Keratinocyte (primary cell): Measurements from ENCODE around the gene DLGAP1. TPM values are rescaled to one million over a fixed set of nuclear protein-coding genes. Genes with fewer than 3 reads are reported as not detected.

Experiments used
- DNase-seq: peaks from one replicate; pipeline ENCODE4 v3.0.0-alpha.2; 2011; ENCODE audit warnings: low read depth, missing footprints, low spot score
- FAIRE-seq: peaks from 2 replicates; lab custom pipeline; 2011; peaks lifted over from hg19 to GRCh38; lab: Jason Lieb, UNC
- H2AFZ ChIP-seq: 2 replicates; pipeline ENCODE4 v1.6.0; 2012; ENCODE audit warnings: low read length, control low read depth, inconsistent platforms; ENCODE audit not compliant: control insufficient read depth
- H3K27ac ChIP-seq: 2 replicates; pipeline ENCODE4 v1.5.1; 2011; ENCODE audit warnings: low read length; ENCODE audit not compliant: control insufficient read depth, insufficient read depth
- H3K27me3 ChIP-seq: 3 replicates; pipeline ENCODE4 v1.6.0; 2011; ENCODE audit warnings: low read length; ENCODE audit not compliant: control insufficient read depth, insufficient read depth; ENCODE audit errors: extremely low read depth
- H3K36me3 ChIP-seq, 2 experiments: 2 replicates in 1 of 2; 3 replicates in 1 of 2; pipeline ENCODE4 v1.5.1; 2011; ENCODE audit warnings: low read length in 2 of 2, mild to moderate bottlenecking in 1 of 2; ENCODE audit not compliant: control insufficient read depth in 2 of 2, insufficient read depth in 2 of 2; ENCODE audit errors: extremely low read depth in 1 of 2
- H3K4me1 ChIP-seq: 3 replicates; pipeline ENCODE4 v1.5.1; 2011; ENCODE audit warnings: low read length; ENCODE audit not compliant: control insufficient read depth, insufficient read depth; ENCODE audit errors: extremely low read depth
- H3K4me2 ChIP-seq: 3 replicates; pipeline ENCODE4 v1.6.0; 2011; ENCODE audit warnings: low read depth, low read length; ENCODE audit not compliant: control insufficient read depth, insufficient read depth; ENCODE audit errors: extremely low read depth
- H3K4me3 ChIP-seq, 3 experiments: fragments of 200-600 bp in 1 of 3; sonication (generic) in 1 of 3; 2 replicates in 2 of 3; 3 replicates in 1 of 3; pipeline ENCODE4 v1.5.1; 2011 to 2016; ENCODE audit warnings: low read length in 3 of 3, mild to moderate bottlenecking in 3 of 3, control low read depth in 2 of 3, inconsistent platforms in 1 of 3, low read depth in 1 of 3, mixed read lengths in 1 of 3, mixed run types in 1 of 3, moderate library complexity in 1 of 3; ENCODE audit not compliant: control insufficient read depth in 2 of 3, insufficient read depth in 2 of 3; ENCODE audit errors: extremely low read depth in 1 of 3
- H3K79me2 ChIP-seq: 2 replicates; pipeline ENCODE4 v1.6.0; 2012; ENCODE audit warnings: low read length; ENCODE audit not compliant: control insufficient read depth, insufficient read depth
- H3K9ac ChIP-seq: 3 replicates; pipeline ENCODE4 v1.6.0; 2011; ENCODE audit warnings: low read length; ENCODE audit not compliant: control insufficient read depth, insufficient read depth; ENCODE audit errors: extremely low read depth
- H3K9me1 ChIP-seq: 3 replicates; pipeline ENCODE4 v1.6.0; 2011; ENCODE audit warnings: low read length; ENCODE audit not compliant: control insufficient read depth, insufficient read depth; ENCODE audit errors: extremely low read depth
- H3K9me3 ChIP-seq: 2 replicates; pipeline ENCODE4 v1.5.1; 2012; ENCODE audit warnings: low read depth, low read length; ENCODE audit not compliant: control insufficient read depth
- H4K20me1 ChIP-seq: 3 replicates; pipeline ENCODE4 v1.6.0; 2011; ENCODE audit warnings: low read length; ENCODE audit not compliant: control insufficient read depth, insufficient read depth; ENCODE audit errors: extremely low read depth
- CTCF ChIP-seq, 3 experiments: IDR thresholded peaks in 1 of 3; conservative IDR thresholded peaks in 1 of 3; optimal IDR thresholded peaks in 1 of 3; 2 replicates in 2 of 3; 3 replicates in 1 of 3; pipeline versions ENCODE3 to v1.5.1; 2011; ENCODE audit warnings: low read length in 3 of 3, mild to moderate bottlenecking in 3 of 3, moderate library complexity in 2 of 3, control low read depth in 1 of 3, inconsistent platforms in 1 of 3; ENCODE audit not compliant: insufficient read depth in 2 of 3; ENCODE audit errors: extremely low read depth in 1 of 3
- EZH2 ChIP-seq: IDR thresholded peaks from one replicate; pipeline ENCODE4 v1.6.1; 2012; ENCODE audit warnings: inconsistent platforms, mild to moderate bottlenecking, low read length, moderate library complexity
- dilution Hi-C: fragments of 300-500 bp; cut with MboI; formaldehyde crosslinking; loops from one replicate; pipeline ENCODE4 v1.7.0; 2020; ENCODE audit warnings: low sequenced_read_pairs; ENCODE audit not compliant: extremely low pct_ligation_motif_present
- polyA plus RNA-seq, 5 experiments: library from polyadenylated mRNA; depleted of rRNA in 3 of 5; stranded (reverse) in 3 of 5; stranded (forward) in 1 of 5; unstranded in 1 of 5; fragments of >200 nt; gene quantifications; 1 replicate in 1 of 5; 2 replicates in 3 of 5; 3 replicates in 1 of 5; pipeline versions ENCODE4 v1.2.1 to v1.2.3, GENCODE V29; 2011 to 2012; ENCODE audit warnings: missing spikeins in 2 of 5, low read depth in 1 of 5, low replicate concordance in 1 of 5

The DLGAP1 gene
- polyA plus RNA-seq, 1 donor (not counting 4 experiments of a cell fraction or from before 2014, with no cell fraction given): not detected

GRCh38 chr18:3466045-3466444 lies 989.1 kb downstream of the DLGAP1 start:
- peaks cover 14% of the 10 kb centered on the region for H3K4me1 ChIP-seq
- dilution Hi-C loops: no loop called here

GRCh38 chr18:3463051-3463450 lies 992.1 kb downstream of the DLGAP1 start:
- TF ChIP-seq CTCF (optimal IDR thresholded peaks at IDR 0.05 in 1 of 3, IDR thresholded peaks at IDR 0.05 in 1 of 3, conservative IDR thresholded peaks at IDR 0.05 in 1 of 3; ENCODE audit: extremely low read depth in 1 of 3, insufficient read depth in 2 of 3, low read length in 3 of 3) (no peak), EZH2 (no peak)
- Histone ChIP-seq H3K4me1 (peaks cover 27% of the 10 kb centered on the region), H3K9me3 (no peaks in the 10 kb centered on the region), H3K4me3 (no peak overlapping the region), H3K9ac (no peak overlapping the region), H4K20me1 (peaks cover 8% of the 10 kb centered on the region), H3K9me1 (no peaks in the 10 kb centered on the region), H3K27me3 (no peaks in the 10 kb centered on the region), H3K36me3 (peaks cover 11 to 21% of the 10 kb centered on the region in 2 experiments), H3K27ac (no peak overlapping the region), H2AFZ (no peak overlapping the region), H3K4me2 (no peak overlapping the region), H3K79me2 (peaks cover 13% of the 10 kb centered on the region)
- dilution Hi-C loops: no loop called here
- FAIRE-seq (no peak), DNase-seq (no peak)

More at GRCh38 chr18:3466045-3466444, 989.1 kb downstream of the DLGAP1 start:
- no peaks in the 10 kb centered on the region for H3K27me3 ChIP-seq
- peaks cover 0 to 4% of the 10 kb centered on the region in 2 experiments for H3K36me3 ChIP-seq
- peak overlapping the region; percentile 55 for H3K4me2 ChIP-seq
- no peak overlapping the region for H2AFZ ChIP-seq
- no peaks in the 10 kb centered on the region for H4K20me1 ChIP-seq
- H3K4me3 ChIP-seq: no peak overlapping the region
- TF ChIP-seq EZH2 (no peak), CTCF (optimal IDR thresholded peaks at IDR 0.05 in 1 of 3, IDR thresholded peaks at IDR 0.05 in 1 of 3, conservative IDR thresholded peaks at IDR 0.05 in 1 of 3; ENCODE audit: extremely low read depth in 1 of 3, insufficient read depth in 2 of 3, low read length in 3 of 3) (no peak)
- no peaks in the 10 kb centered on the region for H3K9me1 ChIP-seq
- peak; percentile 83 for FAIRE-seq
- H3K27ac ChIP-seq: peak overlapping the region; percentile 59
- DNase-seq: no peak
- no peaks in the 10 kb centered on the region for H3K9me3 ChIP-seq
- peak overlapping the region; percentile 3 for H3K9ac ChIP-seq
- no peaks in the 10 kb centered on the region for H3K79me2 ChIP-seq
